ENCODE data around the gene TMCO4. TPM values are rescaled to one million over a fixed set of nuclear protein-coding genes. Genes with fewer than 3 reads are reported as not detected.

The TMCO4 gene
- total and polyA plus RNA-seq, 4 experiments from 2014 or later, result 14.9 to 32.7 (median 22.7) TPM

- H3K27ac Mint-ChIP-seq, result no peak overlapping the region
- peaks cover 0 to 7% of the 10 kb centered on the region in 2 donors for H3K27me3 Mint-ChIP-seq
- H3K36me3 Mint-ChIP-seq, result peaks cover 0 to 10% of the 10 kb centered on the region in 2 donors
- POLR2A ChIA-PET (ENCODE audit: partially characterized antibody), result no interaction called here
- Histone ChIP-seq H3K36me3 (ENCODE audit: insufficient read depth, low read length) (no peaks in the 10 kb centered on the region), H3K27ac (ENCODE audit: low read depth, low read length) (no peak overlapping the region), H3K27me3 (ENCODE audit: insufficient read depth, low read length) (no peaks in the 10 kb centered on the region), H3K4me1 (ENCODE audit: insufficient read depth, low read length) (peaks cover 13% of the 10 kb centered on the region), H3K9me3 (ENCODE audit: control insufficient read depth in 1 of 2, low read length in 2 of 2) (no peaks in the 10 kb centered on the region), H3K4me3 (ENCODE audit: low read length in 2 of 2) (no peak overlapping the region)
- no peak for DNase-seq
- H3K4me3 Mint-ChIP-seq, result no peak overlapping the region
- peaks cover 0 to 1% (median 0%) of the 10 kb centered on the region in 8 donors for H3K9me3 Mint-ChIP-seq
- peaks cover 10 to 32% (median 18%) of the 10 kb centered on the region in 4 donors for H3K4me1 Mint-ChIP-seq
- intact Hi-C loops (cut with micrococcal nuclease), result no loop called here
- CTCF ChIA-PET (ENCODE audit: partially characterized antibody), result interaction anchor here (1.4 kb wide), 1 partner anchor 479 kb away, joined by 3 read pairs; no protein-coding TSS in a partner anchor
Measured at GRCh38 chr1:19658186-19658585, 141.5 kb downstream of the TMCO4 start.

- POLR2A ChIA-PET (ENCODE audit: partially characterized antibody), result no interaction called here
- intact Hi-C loops (cut with micrococcal nuclease), result no loop called here
- Histone ChIP-seq H3K4me1 (ENCODE audit: insufficient read depth, low read length) (peaks cover 13% of the 10 kb centered on the region), H3K27me3 (ENCODE audit: insufficient read depth, low read length) (no peaks in the 10 kb centered on the region), H3K27ac (ENCODE audit: low read depth, low read length) (no peak overlapping the region), H3K4me3 (ENCODE audit: low read length in 2 of 2) (no peak overlapping the region), H3K36me3 (ENCODE audit: insufficient read depth, low read length) (no peaks in the 10 kb centered on the region), H3K9me3 (ENCODE audit: control insufficient read depth in 1 of 2, low read length in 2 of 2) (no peaks in the 10 kb centered on the region)
- Mint-ChIP-seq H3K4me1 (peaks cover 10 to 27% (median 17%) of the 10 kb centered on the region in 4 donors), H3K27ac (peak overlapping the region in 1 of 7 donors; percentile 41), H3K9me3 (no peaks in the 10 kb centered on the region), H3K27me3 (peaks cover 0 to 3% of the 10 kb centered on the region in 2 donors), H3K4me3 (no peak overlapping the region), H3K36me3 (peaks cover 0 to 10% of the 10 kb centered on the region in 2 donors)
- CTCF ChIA-PET (ENCODE audit: partially characterized antibody), result interaction anchor here (1.4 kb wide), 1 partner anchor 478 kb away, joined by 3 read pairs; no protein-coding TSS in a partner anchor
- DNase-seq, result no peak
Measured at GRCh38 chr1:19657511-19657910, 142.2 kb downstream of the TMCO4 start.

GRCh38 chr1:19656780-19657466 lies 142.8 kb downstream of the TMCO4 start:
- H3K27ac ChIP-seq (ENCODE audit: low read depth, low read length), result no peak overlapping the region
- Mint-ChIP-seq H3K9me3 (no peaks in the 10 kb centered on the region), H3K4me3 (no peak overlapping the region), H3K27me3 (peaks cover 0 to 3% of the 10 kb centered on the region in 2 donors), H3K4me1 (peaks cover 10 to 25% (median 17%) of the 10 kb centered on the region in 4 donors), H3K36me3 (peaks cover 0 to 10% of the 10 kb centered on the region in 2 donors), H3K27ac (no peak overlapping the region)
- ChIA-PET POLR2A (ENCODE audit: partially characterized antibody) (no interaction called here), CTCF (ENCODE audit: partially characterized antibody) (interaction anchor here (0.7 to 1.4 kb wide), 2 partner anchors 48 to 477 kb away, joined by 3 read pairs; no protein-coding TSS in a partner anchor)
- H3K27me3 ChIP-seq (ENCODE audit: insufficient read depth, low read length), result no peaks in the 10 kb centered on the region
- intact Hi-C loops (cut with micrococcal nuclease), result no loop called here
- no peak overlapping the region for H3K4me3 ChIP-seq (ENCODE audit: low read length in 2 of 2)
- no peaks in the 10 kb centered on the region for H3K36me3 ChIP-seq (ENCODE audit: insufficient read depth, low read length)
- H3K4me1 ChIP-seq (ENCODE audit: insufficient read depth, low read length), result peaks cover 11% of the 10 kb centered on the region
- H3K9me3 ChIP-seq (ENCODE audit: control insufficient read depth in 1 of 2, low read length in 2 of 2), result no peaks in the 10 kb centered on the region
- DNase-seq, result no peak

GRCh38 chr1:19656134-19656779 lies 143.5 kb downstream of the TMCO4 start:
- Histone ChIP-seq H3K4me3 (ENCODE audit: low read length in 2 of 2) (no peak overlapping the region), H3K27ac (ENCODE audit: low read depth, low read length) (no peak overlapping the region), H3K36me3 (ENCODE audit: insufficient read depth, low read length) (no peaks in the 10 kb centered on the region), H3K27me3 (ENCODE audit: insufficient read depth, low read length) (no peaks in the 10 kb centered on the region), H3K4me1 (ENCODE audit: insufficient read depth, low read length) (peaks cover 9% of the 10 kb centered on the region), H3K9me3 (ENCODE audit: control insufficient read depth in 1 of 2, low read length in 2 of 2) (no peaks in the 10 kb centered on the region)
- no peaks in the 10 kb centered on the region for H3K27me3 Mint-ChIP-seq
- peaks cover 0 to 10% of the 10 kb centered on the region in 2 donors for H3K36me3 Mint-ChIP-seq
- ChIA-PET POLR2A (ENCODE audit: partially characterized antibody) (no interaction called here), CTCF (ENCODE audit: partially characterized antibody) (interaction anchor here (0.7 kb wide), 1 partner anchor 48 kb away, joined by 3 read pairs; no protein-coding TSS in a partner anchor)
- intact Hi-C loops (cut with micrococcal nuclease), result no loop called here
- DNase-seq, result no peak
- H3K4me3 Mint-ChIP-seq, result no peak overlapping the region
- H3K27ac Mint-ChIP-seq, result no peak overlapping the region
- no peaks in the 10 kb centered on the region for H3K9me3 Mint-ChIP-seq
- peaks cover 10 to 22% (median 16%) of the 10 kb centered on the region in 4 donors for H3K4me1 Mint-ChIP-seq

GRCh38 chr1:19655718-19656080 lies 144.0 kb downstream of the TMCO4 start:
- Histone ChIP-seq H3K4me3 (ENCODE audit: low read length in 2 of 2) (no peak overlapping the region), H3K27ac (ENCODE audit: low read depth, low read length) (no peak overlapping the region), H3K27me3 (ENCODE audit: insufficient read depth, low read length) (no peaks in the 10 kb centered on the region), H3K36me3 (ENCODE audit: insufficient read depth, low read length) (no peaks in the 10 kb centered on the region), H3K9me3 (ENCODE audit: control insufficient read depth in 1 of 2, low read length in 2 of 2) (no peaks in the 10 kb centered on the region), H3K4me1 (ENCODE audit: insufficient read depth, low read length) (peaks cover 14% of the 10 kb centered on the region)
- H3K9me3 Mint-ChIP-seq, result no peaks in the 10 kb centered on the region
- H3K27me3 Mint-ChIP-seq, result no peaks in the 10 kb centered on the region
- CTCF ChIA-PET (ENCODE audit: partially characterized antibody), result no interaction called here
- intact Hi-C loops (cut with micrococcal nuclease), result no loop called here
- no peak for DNase-seq
- no peak overlapping the region for H3K4me3 Mint-ChIP-seq
- H3K27ac Mint-ChIP-seq, result peak overlapping the region in 4 of 7 donors; percentile 5 to 71 (median 42)
- H3K4me1 Mint-ChIP-seq, result peaks cover 10 to 27% (median 16%) of the 10 kb centered on the region in 4 donors
- peaks cover 0 to 10% of the 10 kb centered on the region in 2 donors for H3K36me3 Mint-ChIP-seq
- POLR2A ChIA-PET (ENCODE audit: partially characterized antibody), result no interaction called here

- H3K27me3 ChIP-seq (ENCODE audit: insufficient read depth, low read length), result no peaks in the 10 kb centered on the region
- no peaks in the 10 kb centered on the region for H3K9me3 ChIP-seq (ENCODE audit: control insufficient read depth in 1 of 2, low read length in 2 of 2)
- no peak overlapping the region for H3K4me3 ChIP-seq (ENCODE audit: low read length in 2 of 2)
- ChIA-PET POLR2A (ENCODE audit: partially characterized antibody) (no interaction called here), CTCF (ENCODE audit: partially characterized antibody) (interaction anchor here (0.6 to 7.9 kb wide), 7 partner anchors 13 to 219 kb away, joined by 3 to 53 read pairs (median 6); no protein-coding TSS in a partner anchor)
- Mint-ChIP-seq H3K4me3 (no peak overlapping the region), H3K36me3 (peaks cover 0 to 10% of the 10 kb centered on the region in 2 donors), H3K27me3 (no peaks in the 10 kb centered on the region), H3K9me3 (no peaks in the 10 kb centered on the region), H3K4me1 (peaks cover 10 to 33% (median 13%) of the 10 kb centered on the region in 4 donors), H3K27ac (peak overlapping the region in 1 of 7 donors; percentile 12)
- H3K4me1 ChIP-seq (ENCODE audit: insufficient read depth, low read length), result peaks cover 16% of the 10 kb centered on the region
- no peak overlapping the region for H3K27ac ChIP-seq (ENCODE audit: low read depth, low read length)
- H3K36me3 ChIP-seq (ENCODE audit: insufficient read depth, low read length), result no peaks in the 10 kb centered on the region
- peak in 1 of 5 donors; percentile 36 for DNase-seq
- intact Hi-C loops (cut with micrococcal nuclease), result loop anchor here (5.0 kb wide), 1 partner anchor 218 kb away; no protein-coding TSS in a partner anchor
Measured at GRCh38 chr1:19654886-19655717, 144.6 kb downstream of the TMCO4 start.
